Glomerular endothelial cell (primary cell): Measurements from ENCODE around the gene STK38L. TPM values are rescaled to one million over a fixed set of nuclear protein-coding genes. Genes with fewer than 3 reads are reported as not detected.
"Not testable (repeated sequence)": the region's sequence is repeated elsewhere in the genome, so short reads cannot be mapped to it uniquely, and the experiment has no call there.

ENCODE experiments used
- DNase-seq: peaks from one replicate; pipeline ENCODE4 v3.0.0-alpha.2; 2011; ENCODE audit warnings: low read depth, low spot score; ENCODE audit errors: extremely low read depth
- total RNA-seq: library from RNA; depleted of rRNA; stranded (reverse); fragments of >200 nt; gene quantifications from 2 replicates; pipeline ENCODE4 v1.2.3, GENCODE V29; 2015

STK38L gene
- total RNA-seq, 1 donor from 2014 or later, result 24.9 TPM

DNA sequence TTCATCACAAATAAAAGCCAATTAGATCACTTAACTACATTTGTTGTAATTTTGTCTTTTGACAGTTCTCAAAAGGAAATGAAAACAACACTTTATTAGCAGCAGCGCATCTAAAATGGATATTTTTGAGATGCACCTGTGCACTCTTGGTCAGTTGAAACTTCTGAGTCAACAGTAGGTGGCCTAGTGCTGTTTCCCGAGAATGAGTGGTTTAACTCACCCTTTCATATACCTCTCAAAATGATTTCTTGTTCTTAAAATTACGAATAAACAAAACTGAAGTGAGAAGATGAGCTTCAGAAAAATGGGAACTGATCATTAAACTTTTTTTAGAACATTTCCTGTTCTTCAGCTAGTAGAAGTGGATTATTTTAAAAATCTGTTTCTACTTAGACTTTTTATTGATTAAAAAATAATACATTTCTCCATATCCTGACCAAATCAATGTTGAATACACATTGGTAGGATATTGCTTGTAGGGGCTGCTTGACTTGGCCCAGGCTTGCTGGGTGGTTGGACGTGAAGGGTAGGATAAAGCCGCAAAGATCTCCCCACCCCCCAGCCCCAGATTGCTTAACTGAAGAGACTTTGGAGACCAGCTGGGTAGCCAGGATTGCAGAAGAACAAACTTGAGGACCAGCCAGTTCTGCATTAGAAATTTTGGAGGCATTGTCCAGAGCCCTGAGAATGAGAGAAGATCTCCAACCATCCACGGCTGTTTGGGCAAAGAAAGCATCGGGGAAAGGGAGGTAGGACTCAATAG is 22.3 kb upstream of the STK38L start:
- no peak for DNase-seq

DNA sequence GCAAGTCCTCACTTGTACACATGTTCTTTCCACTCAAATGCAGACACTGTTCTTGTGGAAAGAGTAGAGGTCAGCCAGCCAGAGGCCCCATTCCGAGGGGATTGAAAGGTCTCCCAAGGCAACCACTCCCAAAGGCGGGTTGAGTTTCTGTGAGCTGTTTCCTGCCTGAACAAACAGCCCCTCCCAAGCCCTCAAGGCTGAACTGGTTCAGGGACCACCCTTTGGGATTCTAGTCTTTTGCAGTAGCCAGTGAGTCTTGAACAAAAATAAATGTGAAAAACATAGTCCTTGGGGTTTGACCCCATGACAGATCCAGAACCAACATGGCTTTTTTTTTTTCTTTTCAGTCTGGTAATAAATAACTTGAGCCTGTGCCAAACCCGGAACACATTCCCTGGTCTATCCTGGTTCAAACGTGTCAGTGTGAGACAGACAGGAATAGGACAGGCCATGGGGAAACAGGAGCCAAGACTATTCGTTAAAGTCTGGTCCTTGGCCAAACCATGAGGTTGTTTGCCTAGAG is 17.6 kb upstream of the STK38L start:
- no peak for DNase-seq

DNA sequence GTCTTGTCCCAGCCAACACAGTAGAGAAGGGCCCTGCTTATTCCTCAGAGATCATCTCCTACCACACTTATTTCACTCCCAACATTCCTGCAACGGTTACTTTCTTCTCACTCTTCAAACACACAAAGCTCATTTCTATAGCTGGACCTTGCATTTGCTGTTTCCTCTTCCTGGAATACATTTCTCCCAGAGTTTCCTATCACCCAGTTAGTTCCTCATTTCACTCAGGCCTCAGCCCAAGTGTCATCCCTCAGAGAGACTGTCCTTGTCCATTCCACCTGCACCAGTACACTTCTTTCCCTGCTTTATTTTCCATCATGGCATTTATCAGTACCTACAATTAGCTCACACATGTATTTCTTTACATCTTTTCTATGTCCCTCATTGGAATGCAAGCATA is 14.7 kb upstream of the STK38L start:
- no peak for DNase-seq

DNA sequence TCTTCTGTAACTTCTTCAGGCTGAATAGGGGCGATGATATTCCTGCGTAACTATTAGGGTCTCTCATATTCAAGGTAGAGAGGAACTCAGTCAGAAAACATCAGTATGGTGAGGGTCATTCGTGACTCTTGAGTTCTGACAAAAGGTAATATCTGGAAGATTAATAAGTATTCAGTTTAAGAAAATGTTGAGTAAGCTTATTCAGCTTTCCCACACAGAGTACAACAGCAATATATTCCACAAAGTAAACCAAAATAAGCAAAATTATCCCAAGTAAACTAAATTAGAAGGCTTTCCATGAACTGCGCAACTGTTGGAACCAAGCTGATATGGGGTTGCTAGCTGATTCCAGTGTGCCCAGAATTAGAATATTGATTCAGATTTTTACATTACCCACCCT is 12.7 kb upstream of the STK38L start:
- not testable (repeated sequence) for DNase-seq

DNA sequence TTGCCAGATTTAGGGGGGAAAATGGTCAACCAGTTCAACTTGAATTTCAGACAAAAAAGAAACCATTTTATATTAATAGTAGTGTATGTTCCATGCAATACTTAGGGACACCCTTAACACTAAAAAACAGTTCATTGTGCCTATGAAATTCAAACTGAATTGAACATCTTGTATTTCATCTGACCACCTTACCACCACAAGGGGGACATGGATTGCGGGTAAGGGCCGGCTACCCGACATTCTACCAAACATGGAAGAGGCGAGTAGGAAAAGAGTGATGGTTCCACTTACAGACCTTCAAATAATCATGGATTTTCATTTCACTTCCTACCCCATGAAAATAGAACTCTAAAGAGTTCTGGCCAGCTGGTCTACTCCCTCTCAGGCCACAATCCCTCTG is 10.3 kb upstream of the STK38L start:
- DNase-seq, result no peak

DNA sequence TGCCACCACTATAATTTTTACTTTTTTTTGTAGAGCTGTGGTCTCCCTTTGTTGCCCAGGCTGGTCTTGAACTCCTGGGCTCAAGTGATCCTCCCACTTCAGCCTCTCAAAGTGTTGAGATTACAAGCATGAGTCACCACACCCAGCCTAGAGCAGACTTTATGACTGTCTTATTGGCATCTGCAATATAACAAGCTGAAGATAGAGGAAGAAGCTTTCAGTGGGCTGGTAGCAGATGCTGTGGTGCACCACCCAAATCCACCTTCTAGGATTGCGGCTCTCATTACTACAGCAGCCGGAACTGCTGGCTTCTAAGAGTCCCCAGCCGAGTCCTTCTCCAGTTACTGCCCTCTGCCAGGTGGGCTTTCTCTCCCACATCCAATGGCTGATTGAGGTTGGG is 7.6 kb upstream of the STK38L start:
- DNase-seq, result no peak

DNA sequence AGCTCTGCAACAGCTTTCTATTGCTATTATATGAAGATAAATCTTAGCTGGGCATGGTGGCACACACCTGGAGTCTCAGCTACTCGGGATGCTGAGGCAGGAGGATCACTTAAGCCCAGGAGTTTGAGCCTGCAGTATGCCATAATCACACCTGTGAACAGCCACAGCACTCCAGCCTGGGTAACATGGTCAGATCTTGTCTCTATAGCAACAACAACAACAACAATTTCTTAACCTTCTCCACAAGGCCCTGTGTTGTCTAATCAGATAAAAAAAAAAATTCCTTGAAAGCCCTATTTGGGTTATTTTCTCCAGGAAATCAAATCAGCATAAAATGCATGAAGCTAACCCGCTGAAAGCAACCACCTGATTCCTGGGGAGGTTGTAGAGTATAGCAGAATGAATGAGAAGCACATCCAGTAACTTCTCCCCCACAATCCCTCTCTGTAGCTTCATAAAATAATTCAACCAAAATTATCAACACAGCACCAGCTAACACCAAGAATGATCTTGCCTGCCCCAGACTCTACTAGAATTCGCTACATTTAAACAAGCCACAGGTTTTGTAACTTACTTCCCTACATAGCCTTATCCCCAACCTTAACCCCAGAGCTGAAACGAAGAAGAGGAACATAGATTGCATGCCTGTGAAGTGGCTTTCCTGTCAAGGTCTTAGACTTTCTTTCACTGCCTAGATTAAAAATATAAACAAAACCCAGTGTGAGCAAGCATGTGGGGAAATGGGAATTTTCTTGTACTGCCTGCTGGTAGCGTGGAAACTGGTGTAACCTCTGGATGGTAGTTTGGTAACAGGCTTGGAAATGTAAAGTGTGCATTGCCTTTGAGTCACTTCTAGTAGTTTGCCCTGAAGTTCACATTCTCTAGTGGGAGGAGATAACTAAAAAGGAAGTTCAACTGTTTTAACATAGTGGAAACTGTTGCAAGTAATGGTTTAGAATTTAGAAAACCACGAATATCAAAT is 6.0 kb upstream of the STK38L start:
- no peak for DNase-seq

DNA sequence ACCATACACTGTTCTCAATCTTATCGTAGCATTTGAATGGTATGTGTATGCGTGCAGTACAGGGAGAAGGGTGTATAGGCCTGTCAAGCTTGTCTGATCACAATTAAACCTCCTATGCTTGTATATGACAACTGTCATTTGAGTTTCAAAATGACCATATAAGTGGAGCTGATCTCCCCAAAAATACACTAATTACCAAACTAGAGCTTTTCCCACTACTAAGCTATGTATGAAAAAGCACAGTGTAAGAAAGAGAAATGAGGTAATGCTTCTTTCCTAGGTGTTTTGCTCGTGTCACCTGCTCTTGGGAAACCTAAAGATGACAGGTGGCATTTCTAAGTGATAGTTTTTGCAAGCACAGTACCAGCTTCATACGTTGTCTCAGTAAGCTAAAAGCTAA is 1.1 kb upstream of the STK38L start:
- DNase-seq, result no peak

DNA sequence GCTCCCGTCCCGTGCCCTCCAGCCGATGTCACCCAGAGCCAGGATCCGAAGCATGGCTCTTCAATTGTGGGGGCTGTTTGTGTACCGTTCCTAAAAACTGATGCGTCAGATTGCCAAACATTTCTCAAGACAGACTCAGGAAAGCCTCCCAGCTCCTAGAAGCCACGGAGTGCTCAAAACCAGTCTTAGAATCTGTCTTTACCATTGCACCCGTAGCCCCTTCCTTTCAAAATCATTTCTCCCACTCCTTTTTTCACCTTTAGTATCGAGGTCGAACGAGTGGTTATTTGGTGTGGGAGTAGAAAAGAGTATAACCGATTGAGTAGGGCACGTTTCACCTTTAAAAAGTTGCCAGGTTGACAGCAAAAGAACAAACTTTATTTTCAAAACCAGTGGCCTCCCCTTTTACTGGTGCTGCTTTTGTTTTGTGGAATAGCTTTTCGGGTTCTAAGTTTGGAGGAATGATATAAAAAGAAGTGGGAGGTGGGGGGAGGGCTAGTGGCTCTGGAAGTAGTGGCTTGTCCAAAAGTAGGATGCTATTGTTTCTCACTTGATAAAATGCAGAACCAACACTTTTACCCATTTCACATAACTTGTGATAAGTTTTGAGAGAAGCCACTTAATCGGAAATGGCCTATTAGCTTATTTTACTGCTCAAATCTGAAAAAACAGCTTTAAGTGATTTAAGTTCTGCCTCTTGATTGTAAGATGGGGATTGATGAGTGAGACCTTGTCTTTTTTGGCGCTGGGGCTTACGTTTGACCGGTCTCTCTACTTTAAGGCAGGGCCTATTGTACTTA is 803 bp downstream of the STK38L start:
- DNase-seq, result no peak

DNA sequence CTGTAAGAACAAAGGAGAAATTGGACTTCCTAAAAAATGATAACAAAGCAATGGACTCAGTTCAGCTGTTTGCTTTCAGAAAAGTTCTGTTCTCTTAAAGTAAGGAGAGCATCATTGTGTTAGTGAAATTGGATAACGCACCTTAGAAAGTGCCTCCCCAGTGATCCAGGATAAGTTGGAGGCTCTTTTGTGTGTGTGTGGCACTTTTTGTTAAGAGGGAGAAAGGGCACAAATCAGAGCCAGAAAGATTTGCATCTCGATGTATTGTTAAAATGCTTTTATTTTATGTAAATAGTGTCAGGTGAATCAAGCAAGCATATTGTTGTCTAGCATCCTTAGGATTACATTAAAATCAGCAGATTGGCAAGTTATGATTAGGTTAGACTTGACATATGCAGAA is 2.1 kb downstream of the STK38L start:
- DNase-seq, result no peak

DNA sequence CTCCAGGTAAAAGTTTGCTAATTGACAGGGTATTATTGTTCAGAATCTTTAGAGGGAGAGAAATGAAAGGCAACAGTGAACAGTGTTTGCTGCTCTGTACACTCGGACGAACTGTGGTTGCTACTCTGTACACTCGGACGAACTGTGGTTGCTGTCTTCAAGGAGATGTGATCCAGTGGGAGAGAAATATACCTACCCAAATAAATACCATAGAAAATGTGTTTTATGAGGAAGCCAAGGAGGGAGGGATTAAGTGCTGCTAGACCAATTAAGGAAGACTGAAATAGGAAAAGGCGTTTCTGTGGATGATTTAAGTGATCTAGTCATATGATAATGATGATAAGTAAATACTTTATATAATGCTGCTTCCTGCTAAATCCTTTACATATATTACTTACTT is 2.7 kb downstream of the STK38L start:
- no peak for DNase-seq

DNA sequence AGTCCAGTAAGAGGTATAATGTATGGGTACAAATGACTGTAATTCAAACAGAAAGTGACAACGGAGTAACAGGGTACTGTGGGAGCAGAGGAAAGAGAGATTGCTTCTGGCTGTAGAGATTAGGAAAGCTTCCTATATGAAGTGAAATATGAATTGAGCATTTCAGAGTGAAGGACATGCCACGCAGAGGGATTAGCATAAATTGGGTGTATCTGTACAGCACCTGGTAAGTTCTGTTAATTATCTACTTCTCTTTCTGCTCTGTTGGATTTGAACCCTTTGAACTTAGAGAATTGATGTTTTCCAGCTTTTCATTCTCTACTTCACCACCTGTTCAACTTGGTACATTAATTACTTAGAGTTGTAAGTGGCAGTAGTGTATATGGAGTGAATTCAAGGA is 8.8 kb downstream of the STK38L start:
- DNase-seq, result no peak

DNA sequence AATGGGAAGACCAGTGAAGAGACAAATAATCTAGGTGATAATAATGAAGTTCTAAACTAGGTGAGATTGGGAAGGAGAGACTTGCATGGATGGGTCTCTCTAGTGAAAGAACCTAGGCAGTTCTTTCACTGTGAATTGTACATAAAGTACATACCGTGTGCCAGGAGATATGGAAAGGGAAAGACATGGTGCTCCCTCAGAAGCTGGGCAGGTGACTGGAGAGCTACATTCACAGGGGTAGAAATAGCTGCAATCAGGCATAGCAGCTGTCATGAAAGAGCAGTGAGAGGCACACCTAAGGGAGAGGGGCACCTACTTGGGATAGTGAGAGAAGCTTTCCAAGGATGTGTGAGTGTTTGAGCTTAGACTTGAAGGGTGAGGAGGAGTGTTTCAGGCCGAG is 9.3 kb downstream of the STK38L start:
- DNase-seq, result no peak

DNA sequence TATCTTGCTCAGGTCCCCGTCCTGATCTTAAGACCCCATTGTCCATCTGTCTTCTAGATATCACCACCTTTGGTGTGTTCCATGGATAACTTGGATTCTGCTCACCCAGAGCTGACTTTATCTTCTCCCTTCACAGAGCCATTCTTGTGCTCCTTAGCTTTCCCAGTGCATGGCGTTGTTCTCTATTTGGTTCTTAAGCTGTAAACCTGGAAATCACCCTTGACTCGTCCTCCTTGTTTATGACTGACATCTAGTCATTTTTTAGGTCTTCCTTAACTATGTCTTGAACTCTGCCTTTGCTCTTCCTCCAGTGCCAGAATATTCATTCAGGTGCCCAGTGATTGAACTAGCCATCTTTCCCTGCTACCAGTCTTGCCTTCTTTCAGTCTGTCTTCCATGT is 11.7 kb downstream of the STK38L start:
- DNase-seq, result no peak

DNA sequence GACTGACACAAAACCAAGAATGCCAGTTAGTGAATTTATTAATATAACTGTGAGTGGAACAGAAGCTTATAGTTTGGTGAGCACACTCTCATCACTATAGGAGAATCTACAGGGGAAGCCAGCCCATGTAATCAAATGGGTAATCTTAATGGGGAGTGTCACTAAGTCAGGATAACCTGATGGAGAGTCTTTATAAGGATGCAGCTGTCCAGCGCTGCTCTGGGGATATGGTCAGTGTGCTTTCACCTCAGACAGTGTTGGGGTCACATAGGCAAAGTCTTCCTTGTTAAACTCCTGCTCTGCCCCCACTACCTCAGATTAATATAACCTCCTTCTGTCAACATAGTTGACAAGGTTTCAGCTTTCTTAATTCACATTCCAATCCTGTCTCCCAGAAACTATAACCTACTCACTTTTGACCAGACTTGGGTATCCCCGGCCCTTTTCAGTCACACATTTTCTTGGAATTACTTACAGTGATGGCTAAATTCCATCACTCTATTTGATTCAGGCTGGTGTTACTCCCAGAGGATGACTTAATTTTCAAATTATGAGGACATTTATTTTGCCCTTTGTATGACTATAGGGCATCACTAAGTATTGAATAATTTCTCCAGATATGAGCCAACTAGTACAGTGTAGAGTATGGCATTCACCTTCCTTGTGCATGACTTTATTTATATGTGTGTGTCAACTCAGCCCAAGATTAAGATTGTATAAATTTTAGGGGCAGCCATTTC is 13.2 kb downstream of the STK38L start:
- DNase-seq, result no peak

DNA sequence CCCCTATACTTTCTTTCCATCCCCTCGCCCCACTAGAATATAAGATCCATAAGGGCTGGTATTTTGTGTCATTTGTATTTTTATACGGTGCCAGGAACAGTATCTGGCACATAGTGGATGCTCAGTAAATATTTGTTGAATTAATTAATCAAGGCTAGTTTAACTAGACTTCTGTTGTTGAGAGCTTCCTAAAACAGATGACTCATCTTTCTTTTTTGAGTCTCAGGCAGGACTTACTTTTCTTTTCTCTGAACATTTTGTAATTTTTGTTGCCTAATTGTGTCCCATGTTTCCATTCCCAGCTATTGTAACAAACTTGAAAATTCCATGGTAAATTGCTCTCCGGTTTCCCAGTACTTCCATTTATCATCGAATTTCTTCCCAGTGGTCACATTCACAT is 16.7 kb downstream of the STK38L start:
- DNase-seq, result no peak

DNA sequence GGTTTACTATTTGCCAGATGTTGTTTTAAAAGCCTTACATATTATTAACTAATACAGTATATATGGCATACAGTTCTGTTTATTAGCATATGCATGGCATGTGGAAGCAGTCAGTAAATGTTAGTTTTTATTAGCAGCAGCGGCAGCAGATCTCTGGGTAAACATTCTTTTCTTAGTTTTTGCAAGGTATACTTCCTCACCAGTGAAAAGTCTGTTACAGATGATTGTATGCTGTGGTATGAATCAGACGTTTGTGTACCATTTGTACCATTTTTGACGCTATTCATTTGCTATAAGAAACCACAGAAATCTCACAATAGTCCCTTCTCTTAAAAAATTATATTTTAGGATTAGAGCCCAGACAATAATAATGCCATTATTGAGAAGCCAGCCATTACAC is 17.8 kb downstream of the STK38L start:
- no peak for DNase-seq

DNA sequence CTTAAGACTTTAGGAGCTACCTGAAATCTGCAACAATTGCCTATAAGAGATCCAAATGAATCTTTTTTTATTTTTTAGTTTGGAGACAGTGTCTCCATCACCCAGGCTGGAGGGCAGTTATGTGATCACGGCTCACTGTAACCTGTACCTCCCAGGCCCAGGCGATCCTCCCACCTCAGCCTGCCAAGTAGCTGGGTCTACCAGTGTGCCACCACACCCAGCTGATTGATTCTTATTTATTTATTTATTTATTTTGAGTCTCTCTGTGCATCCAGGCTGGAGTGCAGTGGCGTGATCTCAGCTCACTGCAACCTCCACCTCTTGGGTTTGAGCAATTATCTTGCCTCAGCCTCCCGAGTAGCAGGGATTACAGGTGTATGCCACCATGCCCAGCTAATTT is 26.1 kb downstream of the STK38L start:
- DNase-seq, result no peak

DNA sequence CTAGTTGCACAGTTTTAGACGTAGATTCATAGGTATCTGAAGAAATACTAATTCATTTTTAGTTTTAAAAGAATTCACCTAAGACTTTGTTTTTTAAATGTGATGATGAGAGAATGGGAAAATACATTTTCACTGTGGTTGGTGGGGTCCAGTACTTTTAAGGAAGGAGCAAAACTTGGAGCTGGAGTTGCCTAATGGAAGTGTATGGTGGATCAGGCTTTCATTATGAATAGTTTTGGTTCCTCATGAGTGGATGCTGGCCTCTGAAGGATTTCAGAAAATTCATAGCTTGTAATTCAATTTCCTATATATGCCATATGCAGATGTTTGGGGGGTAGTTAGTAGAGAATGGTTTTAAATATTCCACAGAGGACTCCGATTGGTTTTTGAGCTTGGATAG is 27.1 kb downstream of the STK38L start:
- no peak for DNase-seq

DNA sequence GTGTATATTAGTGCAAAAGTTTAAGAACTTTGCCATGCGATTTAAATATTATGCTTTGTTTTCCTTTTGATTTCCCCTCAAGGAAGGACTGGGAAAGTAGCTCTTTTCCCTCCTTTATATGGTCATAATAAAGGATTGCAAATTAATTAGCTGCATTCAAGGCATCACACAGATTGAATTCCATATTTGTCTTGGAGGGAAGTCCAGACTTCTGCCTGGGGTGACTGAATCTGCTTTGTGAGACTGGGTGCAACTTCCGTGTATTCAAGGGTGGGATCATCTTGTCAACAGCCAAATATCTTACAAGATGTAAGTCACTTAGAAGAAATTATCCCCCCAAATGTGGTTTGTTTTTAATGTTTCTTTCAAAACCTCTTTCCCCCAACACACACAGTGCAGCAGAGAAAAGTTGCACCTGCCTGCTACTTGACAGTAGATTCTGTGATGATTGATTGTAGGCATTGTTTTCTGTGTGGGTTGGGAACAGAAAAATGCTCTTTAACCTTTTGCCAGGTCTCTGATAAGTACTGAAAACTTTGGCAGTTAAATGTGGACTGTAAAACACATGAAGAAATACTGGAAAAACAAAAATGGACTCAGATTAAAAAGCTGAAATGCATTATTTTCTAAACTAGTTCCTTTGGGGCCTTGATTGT is 28.4 kb downstream of the STK38L start:
- DNase-seq, result no peak
